ENCODE data around the gene APBA3.

Gene APBA3

DNA sequence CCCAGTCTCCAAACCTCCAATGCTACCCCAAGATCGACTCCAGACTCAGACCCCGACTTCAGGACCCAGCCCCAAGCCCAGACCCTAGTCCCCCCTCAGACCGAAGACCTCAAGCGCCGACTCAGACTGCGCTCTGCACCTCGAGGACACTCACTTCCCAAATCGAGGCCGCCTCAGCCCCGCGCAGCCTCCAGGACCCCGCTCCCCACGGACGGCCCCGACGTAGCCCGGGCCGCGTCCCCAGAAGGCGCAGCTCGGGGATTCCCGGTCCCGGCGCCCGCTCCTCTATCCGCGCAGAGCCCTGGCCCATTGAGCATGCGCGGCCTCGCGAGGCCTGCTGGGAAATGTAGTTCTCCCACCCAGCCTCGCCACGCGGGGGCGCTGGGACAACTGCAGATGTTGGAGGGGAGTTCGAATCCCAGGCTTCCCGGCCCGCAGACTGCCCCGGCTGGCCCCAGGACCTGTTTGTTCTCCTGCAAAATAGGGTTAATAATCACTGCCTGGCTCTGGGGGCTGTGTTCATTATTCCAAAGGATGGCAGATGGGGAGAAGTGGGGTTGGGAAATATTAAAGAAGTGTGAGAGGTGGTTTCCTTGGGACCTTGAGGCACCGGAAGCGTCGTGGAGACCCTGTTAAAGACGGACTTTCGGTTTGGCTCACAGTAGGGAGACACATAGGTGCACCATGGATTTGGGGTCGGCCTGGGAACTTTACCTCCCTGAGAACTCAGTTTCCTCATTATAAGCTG is at the start of gene APBA3:
TSS of gene APBA3 (minus strand) at position 311 of the 748 bp plus-strand sequence. CDS start 1,428 bp downstream, outside the sequence.
- DNase-seq = peak; percentile 91

GRCh38 chr19:3810708-3811355 is 49.3 kb upstream of the APBA3 start:
- DNase-seq = no peak

DNA sequence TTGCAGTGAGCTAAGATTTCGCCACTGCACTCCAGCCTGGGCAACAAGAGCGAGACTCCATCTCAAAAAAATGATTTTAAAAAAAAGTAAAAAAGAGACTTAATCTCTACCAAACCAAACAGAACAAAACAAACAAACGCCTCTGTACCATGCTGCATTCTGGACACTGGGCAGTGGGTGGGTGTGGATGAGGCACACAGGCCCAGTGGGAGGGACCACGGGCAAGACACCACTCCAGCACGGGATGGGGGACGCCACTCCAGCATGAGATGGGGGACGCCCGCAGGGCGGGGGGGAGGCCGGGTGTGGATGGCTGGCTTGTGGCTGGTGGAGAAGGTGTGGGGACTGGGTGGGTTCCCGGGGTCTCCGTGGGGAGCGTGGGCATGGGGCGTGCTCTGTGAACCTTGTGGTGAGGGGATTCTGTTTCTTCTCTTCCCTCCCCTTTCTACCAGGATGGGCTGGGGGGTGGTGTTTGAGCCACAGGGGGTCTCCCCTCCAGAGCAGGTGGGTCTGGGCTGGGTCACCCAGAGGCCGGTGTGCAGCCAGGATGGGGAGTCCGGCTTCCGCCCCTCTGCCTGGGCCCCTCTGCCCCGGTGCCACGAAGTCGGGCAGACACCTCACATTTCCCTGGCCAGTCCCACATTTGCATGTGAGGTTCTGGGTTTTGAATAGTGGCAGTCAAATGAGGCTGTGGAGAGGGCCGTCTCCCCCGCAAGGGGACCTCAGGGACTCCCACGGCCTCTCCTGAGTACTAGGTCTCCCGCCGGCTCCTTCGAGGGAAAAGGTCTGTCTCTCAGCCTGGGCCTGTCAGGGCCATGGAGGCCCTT is 48.6 kb upstream of the APBA3 start:
- DNase-seq = no peak

DNA sequence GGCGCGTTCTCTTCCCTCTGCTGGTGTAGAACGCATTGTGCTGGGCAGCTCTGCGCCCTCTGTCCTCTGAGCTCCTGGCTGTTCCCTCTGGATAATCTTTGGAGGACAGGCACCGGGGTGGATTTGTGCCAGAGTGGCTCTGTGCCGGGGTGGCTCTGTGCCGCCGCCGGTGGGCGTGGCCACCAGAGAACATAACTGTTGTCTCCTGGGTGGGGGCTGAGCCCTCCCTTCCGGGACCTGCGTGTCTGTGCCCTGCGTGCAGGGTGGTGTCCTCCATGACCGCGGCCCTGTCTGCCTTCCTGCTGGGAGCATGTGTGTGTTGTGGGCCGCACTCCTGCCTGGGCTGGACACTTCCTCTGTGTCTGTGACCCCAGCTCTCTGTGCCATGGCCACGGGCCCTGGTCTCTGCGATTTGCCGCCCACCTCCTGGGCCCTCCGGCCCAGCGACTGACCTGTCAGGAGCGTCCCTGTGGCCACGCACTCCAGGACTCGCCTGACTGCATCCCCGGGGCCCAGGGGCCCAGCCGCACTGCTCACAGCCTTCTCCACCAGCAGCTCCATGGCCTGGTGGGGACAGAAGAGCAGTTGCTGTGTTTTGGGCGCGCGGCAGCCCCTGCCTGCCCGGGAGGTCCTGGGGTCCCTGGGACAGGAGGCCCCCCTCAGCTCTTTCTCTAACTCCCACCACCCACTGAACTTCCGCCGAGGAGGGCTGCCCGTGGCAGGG is 47.1 kb upstream of the APBA3 start:
- DNase-seq = no peak

GRCh38 chr19:3807574-3808354 is 46.3 kb upstream of the APBA3 start:
- DNase-seq = no peak

DNA sequence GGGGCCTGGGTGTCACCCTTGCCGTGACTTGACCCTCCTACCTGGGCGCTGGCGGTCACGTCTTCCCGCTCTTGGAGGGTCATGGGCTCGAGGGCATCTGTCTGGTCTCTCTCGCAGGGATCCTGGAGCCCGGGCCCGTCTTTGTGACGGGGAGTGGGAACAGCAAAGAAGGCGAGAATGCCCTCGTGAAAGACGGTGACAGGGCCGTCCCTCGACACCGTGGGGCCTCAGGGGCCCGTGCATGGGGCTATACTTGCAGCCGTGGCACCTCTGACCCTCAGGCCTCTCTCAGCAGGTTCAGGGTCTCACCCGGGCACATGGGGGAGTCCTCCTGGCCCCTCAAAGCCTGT is 45.6 kb upstream of the APBA3 start:
- DNase-seq = no peak

GRCh38 chr19:3805859-3806258 is 44.4 kb upstream of the APBA3 start:
- DNase-seq = no peak

- DNase-seq = no peak
Measured at GRCh38 chr19:3804429-3804828, 42.9 kb upstream of the APBA3 start.

DNA sequence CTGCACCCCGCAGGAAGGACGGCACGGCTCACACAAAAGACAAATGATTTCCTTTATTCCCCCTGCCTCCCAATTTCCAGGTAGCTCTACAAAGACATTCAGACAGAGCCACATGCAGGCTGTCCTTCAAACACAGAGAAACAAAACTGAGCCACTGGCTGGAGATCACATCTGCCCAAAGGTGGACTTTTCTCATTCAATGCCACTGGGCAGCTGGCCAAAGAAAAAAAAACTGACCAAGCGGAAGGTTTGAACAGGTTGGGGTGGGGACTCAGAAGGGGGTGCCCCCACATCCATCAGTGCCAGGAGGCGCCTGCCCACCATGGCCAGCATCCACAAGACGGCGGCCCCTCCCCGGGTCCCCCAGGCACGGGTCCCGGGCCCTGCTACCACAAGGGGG is 42.5 kb upstream of the APBA3 start:
- no peak for DNase-seq

- no peak for DNase-seq
Measured at GRCh38 chr19:3803114-3803888, 41.8 kb upstream of the APBA3 start.

- no peak for DNase-seq
Measured at GRCh38 chr19:3801412-3802096, 40.1 kb upstream of the APBA3 start.

- DNase-seq = no peak
Measured at GRCh38 chr19:3800996-3801395, 39.5 kb upstream of the APBA3 start.

GRCh38 chr19:3798137-3798536 is 36.6 kb upstream of the APBA3 start:
- DNase-seq = peak; percentile 30

DNA sequence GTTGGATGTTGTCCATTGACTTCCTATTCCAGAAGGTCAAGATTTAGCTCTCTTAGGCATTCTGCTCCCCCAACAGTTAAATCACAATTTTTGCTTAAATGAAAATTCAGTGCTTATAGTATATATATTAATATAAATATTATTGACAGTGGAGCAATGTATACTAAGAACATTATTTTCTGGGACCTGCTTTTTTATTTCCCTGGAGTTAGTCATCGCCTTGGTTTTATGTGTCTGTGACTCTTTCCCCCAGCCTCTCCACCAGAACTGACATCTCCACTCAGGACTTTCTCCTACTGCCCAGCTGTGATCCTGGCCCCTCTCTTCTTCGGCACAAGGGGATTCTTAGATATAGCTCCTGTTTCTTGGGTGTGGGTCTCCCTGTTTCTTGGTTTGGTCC is 34.9 kb upstream of the APBA3 start:
- DNase-seq = no peak

DNA sequence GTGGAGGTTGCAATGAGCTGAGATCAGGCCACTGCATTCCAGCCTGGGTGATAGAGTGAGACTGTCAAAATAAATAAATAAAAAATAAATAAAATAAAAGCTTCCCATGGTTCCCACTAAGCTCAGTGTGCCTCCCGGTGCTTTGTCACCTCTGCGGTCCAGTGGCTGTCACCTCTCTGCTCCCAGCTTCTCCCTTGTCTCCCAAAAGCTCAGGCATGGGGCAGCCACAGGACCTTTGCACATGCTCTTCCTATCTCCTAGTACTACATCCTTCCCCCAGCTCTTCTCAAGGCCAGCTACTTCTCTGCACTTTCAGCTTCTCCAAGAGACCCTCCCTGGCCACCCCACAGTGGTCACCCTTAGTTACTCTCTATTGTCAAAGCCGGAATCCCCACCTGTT is 32.3 kb upstream of the APBA3 start:
- no peak for DNase-seq

DNA sequence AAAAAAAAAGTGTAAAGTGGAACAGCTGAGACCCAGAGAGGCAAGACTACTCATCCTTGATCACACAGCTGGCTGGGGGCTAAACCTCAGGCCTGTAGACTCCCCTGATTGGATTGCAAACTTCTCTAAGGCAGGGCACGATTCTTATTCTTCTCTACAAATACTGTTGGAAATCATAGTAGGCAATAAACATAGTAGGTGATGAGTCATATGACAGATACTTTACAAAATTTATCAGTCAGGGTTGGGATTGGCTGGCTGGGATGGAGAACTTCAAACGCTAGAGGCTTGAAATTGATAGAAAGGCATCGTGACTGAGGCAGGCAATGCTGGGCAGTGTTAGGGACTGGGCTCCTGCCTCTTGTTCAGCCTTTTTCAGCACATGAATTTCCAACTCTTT is 30.6 kb upstream of the APBA3 start:
- no peak for DNase-seq

- no peak for DNase-seq
Measured at GRCh38 chr19:3790941-3791340, 29.4 kb upstream of the APBA3 start.

GRCh38 chr19:3790209-3790734 is 28.8 kb upstream of the APBA3 start:
- no peak for DNase-seq

DNA sequence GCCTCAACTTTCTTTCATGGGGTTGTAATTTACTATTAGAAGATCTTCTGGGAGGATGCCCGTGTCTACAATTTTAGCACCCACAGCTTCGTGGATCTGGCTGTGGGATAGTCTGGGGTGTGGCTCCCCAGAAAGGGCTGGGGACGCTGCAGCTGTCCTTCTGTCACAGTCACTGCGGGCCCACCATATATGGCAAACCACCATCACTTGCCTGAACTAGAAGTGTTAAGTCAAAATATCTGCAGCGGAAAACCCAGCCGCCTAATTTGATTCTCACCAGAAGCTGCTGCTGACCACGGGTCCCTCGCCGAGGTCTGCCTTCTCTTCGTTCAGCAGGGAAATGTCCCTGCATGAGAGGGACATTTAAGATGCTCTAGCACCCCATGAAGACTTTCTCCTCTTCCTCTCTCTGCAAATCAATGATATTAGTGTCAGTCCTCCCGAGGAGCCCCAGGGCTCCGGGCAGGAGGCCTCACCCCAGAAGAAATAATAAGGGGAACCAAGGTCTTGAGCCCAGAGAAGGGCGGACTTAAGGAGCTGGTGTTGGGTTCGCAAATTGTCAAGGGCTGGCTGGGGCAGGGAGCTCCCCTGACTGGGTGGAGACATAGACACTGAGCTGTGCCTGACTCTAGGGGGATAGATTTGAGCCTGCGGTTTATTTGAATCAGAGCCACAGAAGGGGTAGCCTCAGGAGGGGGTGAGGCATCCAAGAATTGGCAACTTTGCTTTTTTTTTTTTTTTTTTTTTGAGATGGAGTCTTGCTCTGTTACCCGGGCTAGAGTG is 27.7 kb upstream of the APBA3 start:
- DNase-seq = no peak

Data from KG1 (cell line).